Naive thymus-derived CD8-positive, alpha-beta T cell (primary cell): ENCODE data around the gene DNAJC4. TPM values are rescaled to one million over a fixed set of nuclear protein-coding genes. Genes with fewer than 3 reads are reported as not detected.
"Not testable (repeated sequence)": the region's sequence is repeated elsewhere in the genome, so short reads cannot be mapped to it uniquely, and the experiment has no call there.

ENCODE experiments used
- ATAC-seq, 2 donors: fragments of 150-1000 bp; cut with Tn5 transposase in 1 of 2; sonication (Bioruptor Pico), chemical (Tn5 transposase) in 1 of 2; 1 replicate in 1 of 2; 2 replicates in 1 of 2; pipeline ENCODE4 v1.10.0; 2021; ENCODE audit warnings: mild to moderate bottlenecking in 2 of 2, moderate library complexity in 2 of 2
- POLR2A ChIA-PET: fragments of 350-600 bp; sonication (Branson Sonifier 250); formaldehyde crosslinking; loops from one replicate; lab custom pipeline; 2021; ENCODE audit warnings: antibody characterized with exemption; lab: Charles Lee
- DNase-seq, 10 donors: peaks; one replicate each; pipeline versions ENCODE4 v3.0.0 to v3.0.0-alpha.2; 2020 to 2022
- H3K27ac Mint-ChIP-seq, 10 donors: one replicate each; pipeline ENCODE4 v1.8.0; 2020 to 2022; ENCODE audit warnings: mild to moderate bottlenecking in 10 of 10, mixed read lengths in 10 of 10, moderate library complexity in 4 of 10, inconsistent platforms in 1 of 10
- H3K27me3 Mint-ChIP-seq, 5 donors: one replicate each; pipeline ENCODE4 v1.8.0; 2021 to 2022; ENCODE audit warnings: mixed read lengths in 5 of 5
- H3K36me3 Mint-ChIP-seq, 3 donors: one replicate each; pipeline ENCODE4 v1.8.0; 2020 to 2022; ENCODE audit warnings: mixed read lengths in 3 of 3, mild to moderate bottlenecking in 2 of 3, inconsistent platforms in 1 of 3
- H3K4me1 Mint-ChIP-seq, 4 donors: one replicate each; pipeline ENCODE4 v1.8.0; 2021 to 2022; ENCODE audit warnings: mixed read lengths in 4 of 4
- H3K4me3 Mint-ChIP-seq, 10 donors: one replicate each; pipeline ENCODE4 v1.8.0; 2020 to 2022; ENCODE audit warnings: mild to moderate bottlenecking in 10 of 10, mixed read lengths in 10 of 10, moderate library complexity in 6 of 10, inconsistent platforms in 1 of 10
- H3K9me3 Mint-ChIP-seq, 9 donors: one replicate each; pipeline ENCODE4 v1.8.0; 2020 to 2022; ENCODE audit warnings: mixed read lengths in 9 of 9, mild to moderate bottlenecking in 3 of 9, inconsistent platforms in 1 of 9, moderate library complexity in 1 of 9
- polyA plus RNA-seq, 3 donors: library from polyadenylated mRNA; unstranded; fragments of 300-500 nt; fragmentation: Illumina TruSeq; gene quantifications; one replicate each; pipeline ENCODE4 v1.2.3, GENCODE V29; 2021
- total RNA-seq, 8 experiments: library from RNA in 2 of 8; stranded (reverse) in 2 of 8; gene quantifications; one replicate each; pipeline ENCODE4 v1.2.3 and lab custom pipeline; 2021 to 2026

Gene DNAJC4
- total and polyA plus RNA-seq, 5 experiments from 2014 or later, result 21.5 to 56.2 (median 33.2) TPM

DNA sequence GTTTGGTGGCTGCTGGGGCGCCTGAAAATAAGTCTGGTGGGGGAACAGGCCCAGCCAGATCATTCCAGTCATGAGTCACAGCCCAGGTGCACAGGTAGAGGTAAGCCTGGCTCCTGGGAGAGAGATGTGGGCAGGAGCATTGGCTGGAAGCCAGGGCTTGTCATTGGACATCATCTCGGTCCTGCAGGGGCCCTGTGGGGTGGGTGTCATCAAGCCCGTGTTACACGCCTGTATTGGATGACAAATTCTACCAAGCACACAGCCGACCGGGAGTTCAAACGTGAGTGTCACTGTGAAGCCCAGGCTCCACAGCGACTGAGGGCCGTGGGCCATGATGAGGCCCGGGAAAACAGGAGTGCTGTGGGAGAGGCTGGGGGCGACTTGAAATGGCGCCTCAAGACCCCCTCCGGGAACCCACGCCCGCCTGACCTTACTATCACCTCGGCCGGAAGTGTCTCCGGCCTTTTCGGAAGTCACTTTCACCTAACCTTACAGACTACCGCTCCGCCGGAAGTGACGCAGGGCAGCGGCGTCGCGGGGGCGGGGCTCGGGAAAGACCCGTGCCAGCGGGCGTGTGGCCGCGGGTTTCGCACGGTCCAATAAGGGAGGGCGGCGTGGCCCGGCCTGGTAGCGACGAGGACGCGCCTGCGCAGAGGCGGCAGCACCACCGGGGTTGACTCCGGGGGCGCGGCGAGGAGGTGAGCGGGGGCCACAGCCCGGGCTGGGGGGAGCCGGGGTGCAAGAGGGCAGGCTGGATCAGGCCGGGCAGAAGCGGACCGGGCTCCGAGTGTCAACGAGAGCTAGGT, 10.3 kb downstream of the DNAJC4 start, which contains the start of gene FKBP2:
TSS of gene FKBP2 (plus strand) at position 661 of the 806 bp plus-strand sequence. CDS start 1,293 bp downstream, outside the sequence.
- DNase-seq, result peak; percentile 96 to 99 (median 98)
- Mint-ChIP-seq H3K27me3 (no peaks in the 10 kb centered on the region), H3K4me3 (peak within 1 kb of the TSS; percentile 86 to 96 (median 93)), H3K9me3 (no peaks in the 10 kb centered on the region), H3K4me1 (peaks cover 12 to 47% (median 40%) of the 10 kb centered on the region in 4 donors), H3K36me3 (peaks cover 0 to 15% (median 0%) of the 10 kb centered on the region in 3 donors), H3K27ac (peak within 1 kb of the TSS; percentile 96 to 100 (median 99))
- POLR2A ChIA-PET, result interaction anchor here (0.6 to 13.8 kb wide), 16 partner anchors 7 to 1487 kb away, joined by 3 to 176 read pairs (median 8); partner anchors contain the start of genes BAD, DNAJC4, ESRRA and FERMT3
- ATAC-seq, result peak; percentile 73 to 75

GRCh38 chr11:64241241-64241490, 10.8 kb downstream of the DNAJC4 start:
- H3K4me3 Mint-ChIP-seq, result peak overlapping the region; percentile 86 to 96 (median 93)
- POLR2A ChIA-PET, result interaction anchor here (0.6 to 13.8 kb wide), 16 partner anchors 8 to 1487 kb away, joined by 3 to 176 read pairs (median 8); partner anchors contain the start of genes BAD, DNAJC4, ESRRA and FERMT3
- peaks cover 16 to 48% (median 42%) of the 10 kb centered on the region in 4 donors for H3K4me1 Mint-ChIP-seq

DNA sequence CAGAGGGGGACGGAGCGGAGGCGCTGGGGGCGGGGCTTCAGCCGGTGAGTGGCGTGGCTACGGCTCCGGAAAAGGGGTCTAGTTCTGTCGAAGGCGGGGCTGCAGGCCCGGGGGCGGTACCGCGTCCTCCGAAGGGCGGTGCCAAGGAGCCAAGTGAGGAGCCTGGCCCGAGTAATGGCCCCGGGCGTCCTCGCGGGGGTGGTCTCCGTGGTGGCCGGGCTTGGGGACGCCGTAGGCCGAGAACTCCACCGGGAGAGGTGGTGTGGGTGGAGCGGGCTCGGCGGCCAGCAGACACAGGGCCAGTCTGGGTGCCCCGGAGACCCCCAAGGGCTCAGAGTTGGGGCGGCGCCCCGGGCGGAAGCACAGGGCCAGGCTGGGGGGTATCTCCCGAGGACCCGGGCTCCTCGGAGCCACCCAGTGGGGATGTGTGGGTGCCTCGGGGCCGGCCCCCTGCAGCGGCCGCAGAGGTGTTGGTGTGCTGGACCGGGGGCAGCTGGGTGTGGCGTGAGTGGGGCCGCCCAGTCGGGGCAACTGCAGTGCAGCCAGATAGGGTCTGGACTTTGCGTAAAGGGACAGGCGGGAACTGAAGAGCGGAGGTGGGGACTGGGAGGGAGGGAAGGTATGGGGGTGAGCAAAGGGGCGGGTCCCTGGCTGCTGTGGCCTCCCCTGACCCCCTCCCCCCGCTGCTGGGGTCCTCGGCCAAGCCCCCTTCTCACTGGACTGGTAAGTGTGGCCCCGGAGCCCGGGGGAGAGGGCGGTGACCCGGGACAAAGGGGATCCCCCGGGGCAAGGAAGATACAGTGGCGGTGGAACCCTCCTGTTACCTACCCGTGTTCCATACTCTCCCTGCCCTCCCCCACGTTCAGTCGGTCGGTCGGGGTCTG, 11.4 kb downstream of the DNAJC4 start:
- DNase-seq, result peak in 4 of 10 donors; percentile 99 to 100 (median 99)
- POLR2A ChIA-PET, result interaction anchor here (0.6 to 13.8 kb wide), 17 partner anchors 8 to 1488 kb away, joined by 3 to 176 read pairs (median 11); partner anchors contain the start of genes BAD, CATSPERZ, DNAJC4 and ESRRA
- peak overlapping the region; percentile 96 to 100 (median 99) for H3K27ac Mint-ChIP-seq
- peaks cover 0 to 15% (median 0%) of the 10 kb centered on the region in 3 donors for H3K36me3 Mint-ChIP-seq
- H3K9me3 Mint-ChIP-seq, result no peaks in the 10 kb centered on the region
- no peaks in the 10 kb centered on the region for H3K27me3 Mint-ChIP-seq
- peaks cover 16 to 48% (median 43%) of the 10 kb centered on the region in 4 donors for H3K4me1 Mint-ChIP-seq
- H3K4me3 Mint-ChIP-seq, result peak overlapping the region; percentile 86 to 96 (median 93)
- peak; percentile 4 to 13 for ATAC-seq

More at GRCh38 chr11:64241241-64241490, 10.8 kb downstream of the DNAJC4 start:
- DNase-seq, result peak in 6 of 10 donors; percentile 98 to 100 (median 100)
- Mint-ChIP-seq H3K36me3 (peaks cover 0 to 15% (median 0%) of the 10 kb centered on the region in 3 donors), H3K27me3 (no peaks in the 10 kb centered on the region), H3K9me3 (no peaks in the 10 kb centered on the region), H3K27ac (peak overlapping the region; percentile 96 to 100 (median 99))
- ATAC-seq, result peak; percentile 78

DNA sequence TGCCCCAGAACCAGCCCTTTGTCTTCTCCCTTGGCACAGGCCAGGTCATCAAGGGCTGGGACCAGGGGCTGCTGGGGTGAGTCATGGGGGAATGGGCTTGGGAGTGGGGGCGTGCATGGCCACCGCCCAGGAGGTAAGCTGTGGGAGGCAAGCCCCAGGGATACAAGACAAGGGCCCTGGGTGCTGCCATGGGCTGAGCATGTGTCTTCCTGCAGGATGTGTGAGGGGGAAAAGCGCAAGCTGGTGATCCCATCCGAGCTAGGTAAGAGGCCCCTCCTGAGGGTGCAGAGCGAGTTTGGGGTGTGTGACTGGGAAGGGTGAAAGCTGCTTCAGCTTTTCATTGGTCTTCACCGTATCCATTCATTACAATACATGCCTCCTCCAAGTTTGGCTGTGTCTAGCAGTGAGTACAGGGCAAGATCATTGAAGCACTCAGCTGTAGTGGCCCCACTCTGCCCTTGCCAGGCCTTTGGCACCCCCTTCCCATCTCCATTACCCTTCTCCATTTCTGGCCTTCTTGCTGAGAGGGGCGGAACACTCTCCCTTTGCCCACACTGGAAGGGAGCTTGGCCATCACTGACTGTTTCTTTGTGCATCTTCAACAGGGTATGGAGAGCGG, 13.0 kb downstream of the DNAJC4 start:
- ATAC-seq (no peak), DNase-seq (no peak)
- Mint-ChIP-seq H3K4me1 (peaks cover 19 to 56% (median 52%) of the 10 kb centered on the region in 4 donors), H3K27me3 (no peaks in the 10 kb centered on the region), H3K9me3 (no peaks in the 10 kb centered on the region), H3K4me3 (peak overlapping the region; percentile 42 to 96 (median 63)), H3K27ac (peak overlapping the region in 8 of 10 donors; percentile 12 to 86 (median 64)), H3K36me3 (peaks cover 0 to 3% (median 0%) of the 10 kb centered on the region in 3 donors)
- POLR2A ChIA-PET, result interaction anchor here (0.7 to 13.8 kb wide), 15 partner anchors 8 to 1402 kb away, joined by 3 to 176 read pairs (median 11); partner anchors contain the start of genes BAD, CATSPERZ, DNAJC4 and ESRRA

DNA sequence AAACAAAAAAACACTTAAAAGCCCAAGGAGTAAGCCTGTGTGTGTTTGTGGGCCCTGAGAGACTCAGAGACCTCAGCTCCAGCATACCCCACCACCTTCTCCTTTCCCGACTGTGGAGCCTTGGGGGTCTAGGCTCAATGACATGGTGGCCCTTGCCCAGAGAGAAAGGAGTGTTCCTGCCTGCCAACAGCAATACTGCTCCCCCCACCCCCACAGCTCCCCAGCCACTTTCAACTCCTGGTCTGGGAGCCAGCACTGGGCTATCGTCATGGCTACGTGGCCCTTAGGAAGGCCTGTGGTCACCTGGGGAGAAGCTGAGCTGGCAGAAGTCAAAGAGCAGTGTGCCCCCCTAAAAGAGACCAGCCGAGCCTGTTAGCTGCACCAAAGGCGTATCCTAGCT, 13.8 kb downstream of the DNAJC4 start:
- POLR2A ChIA-PET, result interaction anchor here (0.9 to 13.8 kb wide), 15 partner anchors 8 to 1403 kb away, joined by 3 to 176 read pairs (median 17); partner anchors contain the start of genes BAD, CATSPERZ, DNAJC4 and ESRRA
- no peak for ATAC-seq
- H3K4me3 Mint-ChIP-seq, result peak overlapping the region in 7 of 10 donors; percentile 18 to 96 (median 62)
- peak overlapping the region in 9 of 10 donors; percentile 11 to 86 (median 52) for H3K27ac Mint-ChIP-seq
- H3K36me3 Mint-ChIP-seq, result peaks cover 0 to 2% (median 0%) of the 10 kb centered on the region in 3 donors
- peaks cover 19 to 54% (median 50%) of the 10 kb centered on the region in 4 donors for H3K4me1 Mint-ChIP-seq
- no peaks in the 10 kb centered on the region for H3K9me3 Mint-ChIP-seq
- H3K27me3 Mint-ChIP-seq, result no peaks in the 10 kb centered on the region
- DNase-seq, result no peak

DNA sequence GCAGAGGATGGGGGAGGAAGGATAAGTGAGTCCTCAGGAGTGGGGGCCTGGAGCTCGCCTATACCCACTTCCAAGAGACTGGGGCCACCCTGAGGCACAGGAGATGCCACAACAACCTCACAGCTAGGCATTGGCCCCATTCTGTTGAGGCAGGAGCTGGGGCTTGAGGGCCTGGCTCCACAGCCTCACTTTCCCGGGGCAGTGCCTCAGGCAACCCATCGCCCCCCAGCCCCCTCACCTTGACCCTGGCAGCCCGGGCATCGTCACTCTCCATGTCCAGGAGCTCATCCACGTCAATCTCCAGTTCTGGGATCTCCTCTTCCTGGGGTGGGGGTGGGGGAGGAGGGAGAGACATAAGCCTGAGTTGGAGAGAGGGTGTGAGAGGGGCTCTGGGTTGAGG, 14.6 kb downstream of the DNAJC4 start:
- Mint-ChIP-seq H3K27ac (peak overlapping the region in 7 of 10 donors; percentile 27 to 93 (median 80)), H3K4me3 (peak overlapping the region; percentile 44 to 92 (median 86)), H3K9me3 (no peaks in the 10 kb centered on the region), H3K4me1 (peaks cover 19 to 52% (median 50%) of the 10 kb centered on the region in 4 donors), H3K36me3 (peaks cover 0 to 2% (median 0%) of the 10 kb centered on the region in 3 donors), H3K27me3 (no peaks in the 10 kb centered on the region)
- no peak for ATAC-seq
- DNase-seq, result no peak
- POLR2A ChIA-PET, result interaction anchor here (0.6 to 13.8 kb wide), 17 partner anchors 9 to 693 kb away, joined by 3 to 176 read pairs (median 6); partner anchors contain the start of genes BAD, DNAJC4, FERMT3 and GPR137

DNA sequence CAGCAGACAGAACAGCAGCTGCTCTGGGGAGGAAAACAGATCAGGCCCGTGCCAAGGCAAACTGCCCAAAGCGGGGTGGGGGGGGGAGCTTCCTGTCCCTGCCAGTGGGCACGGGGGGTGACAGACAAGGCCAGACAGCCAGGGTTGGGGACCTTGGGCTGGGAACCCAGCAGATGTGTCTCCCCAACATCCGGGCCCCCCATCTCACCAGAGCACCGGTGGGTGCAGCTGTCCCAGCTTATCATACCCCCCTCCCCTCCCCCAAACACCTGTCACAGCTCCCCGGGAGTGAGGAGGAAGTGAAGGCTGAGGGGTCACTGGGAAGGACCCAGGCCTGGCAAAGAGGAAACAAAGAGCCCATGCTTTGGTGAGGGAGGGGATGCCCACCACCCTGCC, 15.1 kb downstream of the DNAJC4 start:
- DNase-seq, result peak in 1 of 10 donors; percentile 52
- no peaks in the 10 kb centered on the region for H3K9me3 Mint-ChIP-seq

DNA sequence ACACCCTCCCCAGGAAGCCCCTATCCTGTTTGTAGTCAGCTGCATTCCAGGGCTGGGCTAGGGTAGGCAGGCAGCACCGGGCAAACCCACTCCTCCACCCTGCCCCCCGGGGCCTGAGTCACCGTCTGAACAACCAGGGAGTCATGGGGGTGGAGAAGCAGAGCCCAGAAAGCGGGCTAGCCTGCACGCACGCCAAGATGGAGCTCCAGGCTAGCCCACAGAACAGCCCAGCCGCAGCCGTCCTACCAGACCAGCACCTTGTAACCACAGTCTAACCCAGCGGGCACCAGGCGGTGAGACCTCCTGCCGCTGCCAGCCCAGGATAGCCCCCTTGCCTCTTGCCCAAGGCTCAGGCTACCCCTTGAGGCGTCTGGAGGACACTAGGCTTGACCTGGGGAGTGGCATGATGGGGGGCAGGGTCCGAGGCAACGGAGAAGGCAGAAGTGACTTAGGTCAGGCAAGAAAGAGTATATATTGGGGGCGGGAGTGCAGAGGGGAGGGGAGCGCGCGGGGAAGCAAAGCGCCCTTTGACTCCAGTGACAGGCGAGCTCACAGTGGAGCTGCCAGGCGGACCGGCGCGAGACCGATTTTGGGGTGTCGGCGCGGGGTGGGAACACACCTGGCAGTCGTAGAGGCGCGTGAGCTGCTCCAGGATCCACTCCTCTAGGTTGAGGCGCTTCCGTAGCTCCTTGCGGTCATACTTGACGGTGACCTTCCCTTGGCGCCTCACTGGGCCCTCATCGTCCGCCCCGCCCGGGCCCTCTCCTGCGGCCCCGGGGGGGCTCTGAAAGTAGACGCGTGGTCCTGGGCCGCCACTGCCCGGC, 15.7 kb downstream of the DNAJC4 start:
- H3K27ac Mint-ChIP-seq, result peak overlapping the region in 9 of 10 donors; percentile 28 to 93 (median 83)
- ATAC-seq (peak in 1 of 2 donors; percentile 0), DNase-seq (peak in 8 of 10 donors; percentile 27 to 76 (median 44))
- H3K4me3 Mint-ChIP-seq, result peak overlapping the region; percentile 79 to 92 (median 88)
- peaks cover 16 to 49% (median 46%) of the 10 kb centered on the region in 4 donors for H3K4me1 Mint-ChIP-seq
- H3K36me3 Mint-ChIP-seq, result peaks cover 0 to 2% (median 0%) of the 10 kb centered on the region in 3 donors
- POLR2A ChIA-PET, result interaction anchor here (0.7 to 13.8 kb wide), 20 partner anchors 8 to 1519 kb away, joined by 3 to 176 read pairs (median 4); partner anchors contain the start of genes BAD, COX8A, DNAJC4 and ESRRA
- no peaks in the 10 kb centered on the region for H3K9me3 Mint-ChIP-seq
- H3K27me3 Mint-ChIP-seq, result no peaks in the 10 kb centered on the region

More for the DNA sequence above, 15.1 kb downstream of the DNAJC4 start:
- peak overlapping the region in 9 of 10 donors; percentile 57 to 93 (median 80) for H3K27ac Mint-ChIP-seq
- ATAC-seq, result no peak
- no peaks in the 10 kb centered on the region for H3K27me3 Mint-ChIP-seq
- peaks cover 18 to 49% (median 47%) of the 10 kb centered on the region in 4 donors for H3K4me1 Mint-ChIP-seq
- peak overlapping the region; percentile 79 to 92 (median 88) for H3K4me3 Mint-ChIP-seq
- peaks cover 0 to 2% (median 0%) of the 10 kb centered on the region in 3 donors for H3K36me3 Mint-ChIP-seq
- POLR2A ChIA-PET, result interaction anchor here (0.6 to 13.8 kb wide), 16 partner anchors 9 to 694 kb away, joined by 3 to 176 read pairs (median 6); partner anchors contain the start of genes BAD, DNAJC4, FERMT3 and GPR137

- ATAC-seq (peak; percentile 24 to 28), DNase-seq (peak in 2 of 10 donors; percentile 35 to 36)
- not testable (repeated sequence) for H3K36me3 Mint-ChIP-seq, H3K27me3 Mint-ChIP-seq, H3K9me3 Mint-ChIP-seq
- POLR2A ChIA-PET, result interaction anchor here (0.7 to 13.8 kb wide), 14 partner anchors 13 to 1520 kb away, joined by 3 to 176 read pairs (median 8); partner anchors contain the start of genes BAD, COX8A, DNAJC4 and ESRRA
- Mint-ChIP-seq H3K4me3 (peak overlapping the region in 9 of 10 donors; percentile 78 to 92 (median 88)), H3K27ac (peak overlapping the region in 2 of 10 donors; percentile 73 to 89), H3K4me1 (peaks cover 14 to 49% (median 45%) of the 10 kb centered on the region in 4 donors)
Observed at GRCh38 chr11:64246621-64246870, 16.2 kb downstream of the DNAJC4 start.
